ENCODE results near the gene NT5DC3. TPM values are rescaled to one million over a fixed set of nuclear protein-coding genes. Genes with fewer than 3 reads are reported as not detected.

Gene NT5DC3
- total and polyA plus RNA-seq, 2 donors (not counting 3 experiments of a cell fraction or from before 2014, with no cell fraction given) = 1.5 to 6.7 TPM

- H3K9ac ChIP-seq (replicated peaks; ENCODE audit: extremely low read depth, insufficient read depth, low read length) = no peak overlapping the region
- no TSS peak for BruUV-seq (replicated peaks)
- no peaks in the 10 kb centered on the region for H3K79me2 ChIP-seq (ENCODE audit: control insufficient read depth, insufficient read depth, low read length)
- no peaks in the 10 kb centered on the region for H4K20me1 ChIP-seq (replicated peaks; ENCODE audit: control insufficient read depth, extremely low read depth, insufficient read depth, low read length)
- no peak overlapping the region for H2AFZ ChIP-seq (ENCODE audit: low read depth, low read length)
- CTCF ChIA-PET = no interaction called here
- TF ChIP-seq MAX (IDR thresholded peaks at IDR 0.05; ENCODE audit: insufficient read depth, insufficient read length) (no peak), CTCF (IDR thresholded peaks at IDR 0.05; ENCODE audit: extremely low read depth in 1 of 2, insufficient read depth in 1 of 2, low read depth in 1 of 2, low read length in 2 of 2) (no peak), FOS (IDR thresholded peaks at IDR 0.05; ENCODE audit: borderline replicate concordance, insufficient read depth, low read length) (no peak), JUN (IDR thresholded peaks at IDR 0.05; ENCODE audit: borderline replicate concordance, insufficient read depth, insufficient read length, low read depth) (no peak), POLR2A (IDR thresholded peaks at IDR 0.05; ENCODE audit: low read depth, low read length) (no peak), POLR2AphosphoS5 (IDR thresholded peaks at IDR 0.05; ENCODE audit: insufficient read depth, low read depth, low read length) (no peak), MYC (IDR thresholded peaks at IDR 0.05; ENCODE audit: low read depth, low read length) (no peak), EZH2 (IDR thresholded peaks at IDR 0.05; ENCODE audit: borderline replicate concordance, low read depth, low read length, severe bottlenecking) (no peak), GATA2 (IDR thresholded peaks at IDR 0.05; ENCODE audit: insufficient read depth, insufficient read length, low read depth, low read length) (no peak)
- no peak overlapping the region for H3K4me2 ChIP-seq (ENCODE audit: insufficient read depth, low read length)
- intact Hi-C loops (cut with micrococcal nuclease) = no loop called here
- H3K27ac ChIP-seq (ENCODE audit: insufficient read depth, low read depth, low read length) = no peak overlapping the region
- peaks cover 0 to 2% of the 10 kb centered on the region in 2 experiments for H3K36me3 ChIP-seq (ENCODE audit: control insufficient read depth in 2 of 2, extremely low read depth in 1 of 2, insufficient read depth in 2 of 2, low read length in 2 of 2)
- POLR2A ChIA-PET = no interaction called here
- no peak for FAIRE-seq
- H3K4me1 ChIP-seq (ENCODE audit: control insufficient read depth, extremely low read depth, insufficient read depth, low read length) = peaks cover 5% of the 10 kb centered on the region
- no peaks in the 10 kb centered on the region for H3K9me3 ChIP-seq (replicated peaks; ENCODE audit: control insufficient read depth, insufficient read depth, low read length)
- H3K4me3 ChIP-seq (replicated peaks in 1 of 3; ENCODE audit: insufficient read depth in 1 of 3, low read depth in 1 of 3, low read length in 3 of 3) = no peak overlapping the region
- no peaks in the 10 kb centered on the region for H3K9me1 ChIP-seq (replicated peaks; ENCODE audit: control insufficient read depth, extremely low read depth, insufficient read depth, low read length)
- no peak for DNase-seq (ENCODE audit: low read depth, low spot score)
- dilution Hi-C loops (cut with MboI; ENCODE audit: extremely low pct_ligation_motif_present, low sequenced_read_pairs) = no loop called here
- H3K27me3 ChIP-seq (ENCODE audit: control insufficient read depth in 2 of 2, insufficient read depth in 2 of 2, low read length in 2 of 2) = no peaks in the 10 kb centered on the region
These were observed 29.2 kb downstream of the NT5DC3 start for GRCh38 chr12:103811791-103812190.

All from endothelial cell of umbilical vein (primary cell).